Right lobe of liver (tissue), 4 donors: ENCODE results near the gene CDRT4.

Experiments used
- POLR2A ChIP-seq: fragments of 450-650 bp; IDR thresholded peaks from one replicate; pipeline ENCODE4 v1.6.1; 2017; ENCODE audit warnings: antibody characterized with exemption, mild to moderate bottlenecking
- TF ChIP-seq, protein P1 (sequence below), 4 donors: fragments of 200-600 bp in 3 of 4; fragments of 450-650 bp in 1 of 4; IDR thresholded peaks; one replicate each; pipeline versions ENCODE4 v1.5.1 to v1.8.0; 2016 to 2022; ENCODE audit warnings: antibody characterized with exemption in 4 of 4, mild to moderate bottlenecking in 2 of 4
- donor health status: DM: no; HTN: no; CAD: no.
- donor health status: DM: no; HTN: no; CAD: no.
- donor health status: DM: no; HTN: yes; CAD: no.

GRCh38 chr17:15472891-15473290, 5.5 kb upstream of the CDRT4 start:
- TF ChIP-seq, protein P1, sequence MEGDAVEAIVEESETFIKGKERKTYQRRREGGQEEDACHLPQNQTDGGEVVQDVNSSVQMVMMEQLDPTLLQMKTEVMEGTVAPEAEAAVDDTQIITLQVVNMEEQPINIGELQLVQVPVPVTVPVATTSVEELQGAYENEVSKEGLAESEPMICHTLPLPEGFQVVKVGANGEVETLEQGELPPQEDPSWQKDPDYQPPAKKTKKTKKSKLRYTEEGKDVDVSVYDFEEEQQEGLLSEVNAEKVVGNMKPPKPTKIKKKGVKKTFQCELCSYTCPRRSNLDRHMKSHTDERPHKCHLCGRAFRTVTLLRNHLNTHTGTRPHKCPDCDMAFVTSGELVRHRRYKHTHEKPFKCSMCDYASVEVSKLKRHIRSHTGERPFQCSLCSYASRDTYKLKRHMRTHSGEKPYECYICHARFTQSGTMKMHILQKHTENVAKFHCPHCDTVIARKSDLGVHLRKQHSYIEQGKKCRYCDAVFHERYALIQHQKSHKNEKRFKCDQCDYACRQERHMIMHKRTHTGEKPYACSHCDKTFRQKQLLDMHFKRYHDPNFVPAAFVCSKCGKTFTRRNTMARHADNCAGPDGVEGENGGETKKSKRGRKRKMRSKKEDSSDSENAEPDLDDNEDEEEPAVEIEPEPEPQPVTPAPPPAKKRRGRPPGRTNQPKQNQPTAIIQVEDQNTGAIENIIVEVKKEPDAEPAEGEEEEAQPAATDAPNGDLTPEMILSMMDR (IDR thresholded peaks at IDR 0.05): no peak
- TF ChIP-seq POLR2A: no peak
